SU-DHL-6 (cell line): ENCODE results near the gene NPBWR2.

Source experiments
- EZH2phosphoT487 ChIP-seq: fragments of 200-600 bp; sonication (generic), shearing (Covaris generic); conservative IDR thresholded peaks from 2 replicates; pipeline ENCODE4 v1.6.1; 2018; ENCODE audit warnings: mild to moderate bottlenecking, antibody characterized with exemption, low read length, moderate library complexity, mixed read lengths
- TF ChIP-seq, protein P1 (sequence below): fragments of 200-600 bp; sonication (generic); IDR thresholded peaks from one replicate; pipeline ENCODE4 v1.5.1; 2017; ENCODE audit warnings: antibody characterized with exemption, mild to moderate bottlenecking, low read length, moderate library complexity; ENCODE audit not compliant: insufficient read depth, poor library complexity, severe bottlenecking

DNA sequence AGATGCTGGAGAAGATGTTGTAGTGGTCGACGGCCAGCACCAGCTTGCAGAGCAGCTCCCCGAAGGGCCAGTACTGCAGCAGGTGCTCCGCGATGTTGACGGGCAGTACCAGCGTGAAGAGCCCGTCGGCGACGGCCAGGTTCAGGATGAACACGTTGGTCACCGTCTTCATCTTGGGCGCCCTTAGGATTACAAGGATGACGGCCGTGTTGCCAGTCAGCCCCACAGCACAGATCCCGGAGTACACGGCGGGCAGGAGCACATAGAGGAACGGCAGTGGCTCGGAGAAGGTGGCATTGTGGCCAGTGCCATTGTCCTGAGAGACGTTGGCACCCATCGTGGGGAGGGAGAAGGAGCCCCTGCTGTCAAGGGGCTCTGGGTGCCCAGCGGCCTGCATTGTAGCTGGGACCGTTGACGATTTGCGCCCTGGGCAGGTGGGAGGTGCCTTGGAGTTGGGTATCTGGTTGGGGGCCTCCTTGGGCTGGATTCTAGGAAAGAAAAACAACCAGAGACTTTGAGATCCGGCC is 867 bp downstream of the NPBWR2 start:
- TF ChIP-seq, protein P1, sequence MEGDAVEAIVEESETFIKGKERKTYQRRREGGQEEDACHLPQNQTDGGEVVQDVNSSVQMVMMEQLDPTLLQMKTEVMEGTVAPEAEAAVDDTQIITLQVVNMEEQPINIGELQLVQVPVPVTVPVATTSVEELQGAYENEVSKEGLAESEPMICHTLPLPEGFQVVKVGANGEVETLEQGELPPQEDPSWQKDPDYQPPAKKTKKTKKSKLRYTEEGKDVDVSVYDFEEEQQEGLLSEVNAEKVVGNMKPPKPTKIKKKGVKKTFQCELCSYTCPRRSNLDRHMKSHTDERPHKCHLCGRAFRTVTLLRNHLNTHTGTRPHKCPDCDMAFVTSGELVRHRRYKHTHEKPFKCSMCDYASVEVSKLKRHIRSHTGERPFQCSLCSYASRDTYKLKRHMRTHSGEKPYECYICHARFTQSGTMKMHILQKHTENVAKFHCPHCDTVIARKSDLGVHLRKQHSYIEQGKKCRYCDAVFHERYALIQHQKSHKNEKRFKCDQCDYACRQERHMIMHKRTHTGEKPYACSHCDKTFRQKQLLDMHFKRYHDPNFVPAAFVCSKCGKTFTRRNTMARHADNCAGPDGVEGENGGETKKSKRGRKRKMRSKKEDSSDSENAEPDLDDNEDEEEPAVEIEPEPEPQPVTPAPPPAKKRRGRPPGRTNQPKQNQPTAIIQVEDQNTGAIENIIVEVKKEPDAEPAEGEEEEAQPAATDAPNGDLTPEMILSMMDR = no peak
- no peak for TF ChIP-seq EZH2phosphoT487
